ENCODE measurements around the gene ZBTB7A.

ZBTB7A gene

GRCh38 chr19:4007021-4007835 is 59.5 kb downstream of the ZBTB7A start, which contains the start of gene PIAS4 (continued):
- TF ChIP-seq ZNF341 (tag by site-specific recombination; IDR thresholded peaks at IDR 0.05; ENCODE audit: low read depth) (peak; percentile 71), GFI1B (tag by site-specific recombination; IDR thresholded peaks at IDR 0.05) (no peak), ZNF18 (tag by site-specific recombination; IDR thresholded peaks at IDR 0.05) (0 out of 2 replicates have a peak, but pooled peaks have one; percentile 24), ZNF404 (tag by site-specific recombination; IDR thresholded peaks at IDR 0.05) (no peak), ZBTB20 (tag by site-specific recombination; IDR thresholded peaks at IDR 0.05) (peak; percentile 40; the same call in 1 of the 2 replicates), ZNF184 (tag by site-specific recombination; IDR thresholded peaks at IDR 0.05) (no peak), ELK4 (IDR thresholded peaks at IDR 0.05; ENCODE audit: borderline replicate concordance, low read depth, low read length) (no peak), ZBTB49 (tag by site-specific recombination; IDR thresholded peaks at IDR 0.05; ENCODE audit: low read depth) (no peak), ZNF624 (tag by site-specific recombination; IDR thresholded peaks at IDR 0.05) (no peak), ZNF280C (tag by site-specific recombination; IDR thresholded peaks at IDR 0.05) (no peak), ZNF792 (tag by site-specific recombination; IDR thresholded peaks at IDR 0.05) (peak; percentile 85; the same call in 1 of the 2 replicates), ZNF621 (tag by site-specific recombination; IDR thresholded peaks at IDR 0.05) (no peak), MYNN (tag by site-specific recombination; IDR thresholded peaks at IDR 0.05; ENCODE audit: borderline replicate concordance) (no peak), ZSCAN30 (tag by site-specific recombination; IDR thresholded peaks at IDR 0.05) (no peak), ZNF596 (tag by site-specific recombination; IDR thresholded peaks at IDR 0.05) (no peak), ZNF555 (tag by site-specific recombination; conservative IDR thresholded peaks at IDR 0.05) (no peak), MZF1 (tag by site-specific recombination; IDR thresholded peaks at IDR 0.05; ENCODE audit: borderline replicate concordance) (no peak), ZFP41 (tag by site-specific recombination; IDR thresholded peaks at IDR 0.05; ENCODE audit: borderline replicate concordance) (no peak), ZNF677 (tag by site-specific recombination; IDR thresholded peaks at IDR 0.05) (no peak), ZNF391 (tag by site-specific recombination; IDR thresholded peaks at IDR 0.05; ENCODE audit: borderline replicate concordance, low read depth) (peak; percentile 79; the same call in 1 of the 2 replicates), ZFHX2 (tag by site-specific recombination; conservative IDR thresholded peaks at IDR 0.05) (peak; percentile 71), PRDM6 (tag by site-specific recombination; IDR thresholded peaks at IDR 0.05) (no peak), ZNF48 (tag by site-specific recombination; IDR thresholded peaks at IDR 0.05) (no peak), ZNF248 (tag by site-specific recombination; IDR thresholded peaks at IDR 0.05) (no peak), ZNF654 (tag by site-specific recombination; IDR thresholded peaks at IDR 0.05; ENCODE audit: low read depth) (no peak), GLI4 (tag by site-specific recombination; IDR thresholded peaks at IDR 0.05) (peak; percentile 45; the same call in 1 of the 2 replicates), PBX3 (CRISPR knock-in tag; IDR thresholded peaks at IDR 0.05) (no peak; the same call in 1 of the 2 replicates), ZBTB6 (tag by site-specific recombination; IDR thresholded peaks at IDR 0.05) (peak; percentile 27; the same call in 1 of the 2 replicates)

Measured in HEK293 (cell line).